K562 treated with DMSO at 1 percent for 12 hours (cell line): ENCODE data around the gene GUSB. TPM values are rescaled to one million over a fixed set of nuclear protein-coding genes. Genes with fewer than 3 reads are reported as not detected.

Experiments used
- total RNA-seq: library from RNA; unstranded; fragments of 300-600 nt; gene quantifications from 2 replicates; pipeline ENCODE4 v1.2.3, GENCODE V29; 2022; ENCODE audit not compliant: insufficient read depth

GUSB gene
- 137 and 190 TPM in 2 replicates for total RNA-seq

DNA sequence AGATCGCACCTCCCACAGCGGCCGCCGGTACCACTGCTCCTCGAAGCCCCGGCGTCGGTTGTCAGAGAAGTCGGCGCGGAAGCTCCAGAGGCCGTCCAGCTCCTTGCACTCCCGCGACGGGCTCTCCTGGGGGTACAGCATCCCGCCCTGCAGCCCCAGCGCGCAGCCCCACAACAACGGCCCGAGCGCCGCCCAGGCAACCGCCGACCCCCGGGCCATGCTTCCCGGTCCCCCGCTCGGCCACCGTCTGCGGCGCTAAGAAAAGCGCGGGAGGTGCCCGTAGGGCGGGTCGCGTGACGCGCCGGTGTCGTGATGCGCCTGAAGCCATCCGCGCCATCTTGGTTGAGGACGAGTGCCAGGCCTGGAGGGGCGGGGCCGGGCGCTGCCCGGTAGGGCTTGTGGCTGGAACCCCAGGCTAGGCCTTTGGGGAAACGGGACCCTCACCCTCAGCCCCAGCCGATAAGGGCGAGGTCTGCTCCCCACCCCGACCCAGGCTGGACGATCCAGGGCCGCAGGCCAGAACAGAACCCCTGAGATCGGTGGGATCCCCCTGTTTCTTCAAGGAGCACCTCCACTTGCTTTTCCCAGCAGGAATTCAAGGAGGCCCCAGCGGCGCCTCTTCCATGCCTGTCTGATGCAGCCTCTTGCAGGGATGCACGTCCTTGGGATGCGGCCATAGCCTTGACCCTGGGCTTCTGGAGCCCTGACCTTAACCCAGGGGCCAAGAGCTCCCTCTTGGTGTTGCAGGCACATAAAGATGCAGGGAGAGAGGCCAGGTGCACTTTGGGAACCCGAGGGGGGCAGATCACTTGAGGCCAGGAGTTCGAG is at the start of gene GUSB:
Gene GUSB (minus strand): TSS at position 249 of the 828 bp plus-strand sequence. CDS start 30 bp downstream, at position 219.

Other genes with a start within 250 kb of the GUSB start
- gene VKORC1L1, start 109.1 kb downstream of the GUSB start, total RNA-seq = 6.2 and 17.8 TPM in 2 replicates
- gene ASL, start 93.6 kb upstream of the GUSB start, total RNA-seq = 23.7 and 27.2 TPM in 2 replicates
- gene CRCP, start 132.6 kb upstream of the GUSB start, total RNA-seq = 16.0 and 30.0 TPM in 2 replicates
- 0.78 and 1.5 TPM in 2 replicates for gene TPST1, start 223.1 kb upstream of the GUSB start, total RNA-seq